Stimulated activated CD4-positive, alpha-beta T cell treated with anti-CD3 and anti-CD28 coated beads, TNF-alpha, amount 100 ng/mL, for 1 hour (primary cell): ENCODE results near the gene ITIH3.
A peak's percentile ranks its signal among the peaks of the same experiment; 100 is the strongest.
"Not testable (repeated sequence)": the region's sequence is repeated elsewhere in the genome, so short reads cannot be mapped to it uniquely, and the experiment has no call there.

Experiments used
- DNase-seq, 3 donors: peaks; one replicate each; pipeline ENCODE4 v3.0.0-alpha.2; 2020; ENCODE audit warnings: low read depth in 3 of 3, low spot score in 1 of 3

ITIH3 gene

GRCh38 chr3:52794612-52795099 is at the start of gene ITIH3:
ITIH3 (plus strand) TSS chr3:52794796; CDS start chr3:52794804, 8 bp downstream.
- DNase-seq: no peak

- DNase-seq: no peak
Measured at GRCh38 chr3:52752045-52752660, 42.4 kb upstream of the ITIH3 start.

- DNase-seq: no peak
Measured at GRCh38 chr3:52754373-52754772, 40.2 kb upstream of the ITIH3 start.

- DNase-seq: no peak
Measured at GRCh38 chr3:52756141-52756540, 38.5 kb upstream of the ITIH3 start.

- DNase-seq: no peak
Measured at GRCh38 chr3:52763466-52763865, 31.1 kb upstream of the ITIH3 start.

- no peak for DNase-seq
Measured at GRCh38 chr3:52769786-52770455, 24.7 kb upstream of the ITIH3 start.

GRCh38 chr3:52770496-52771333 is 23.9 kb upstream of the ITIH3 start, which contains the start of gene NEK4:
NEK4 (minus strand) TSS chr3:52770940; CDS start chr3:52770746, 194 bp downstream.
- peak; percentile 48 to 80 (median 67) for DNase-seq

GRCh38 chr3:52771334-52771681 is 23.3 kb upstream of the ITIH3 start:
- DNase-seq: no peak

GRCh38 chr3:52771702-52772101 is 22.9 kb upstream of the ITIH3 start:
- no peak for DNase-seq

- no peak for DNase-seq
Measured at GRCh38 chr3:52773361-52774065, 21.1 kb upstream of the ITIH3 start.

- DNase-seq: no peak
Measured at GRCh38 chr3:52774066-52774713, 20.4 kb upstream of the ITIH3 start.

- no peak for DNase-seq
Measured at GRCh38 chr3:52774901-52775864, 19.4 kb upstream of the ITIH3 start.

GRCh38 chr3:52775877-52776276 is 18.7 kb upstream of the ITIH3 start:
- DNase-seq: no peak

- not testable (repeated sequence) for DNase-seq
Measured at GRCh38 chr3:52776486-52776885, 18.1 kb upstream of the ITIH3 start.

GRCh38 chr3:52777127-52777958 is 17.3 kb upstream of the ITIH3 start, which contains the start of gene ITIH1:
ITIH1 (plus strand) TSS chr3:52777599; CDS start chr3:52777616, 17 bp downstream.
- DNase-seq: no peak

GRCh38 chr3:52777959-52778805 is 16.4 kb upstream of the ITIH3 start:
- no peak for DNase-seq

GRCh38 chr3:52779011-52779836 is 15.4 kb upstream of the ITIH3 start:
- DNase-seq: no peak
